HCT116 (cell line): Measurements from ENCODE around the gene TMPRSS7. TPM values are rescaled to one million over a fixed set of nuclear protein-coding genes. Genes with fewer than 3 reads are reported as not detected.

ENCODE experiments used
- ATAC-seq: fragments of 200-7000 bp; cut with Tn5 transposase; 2 replicates; pipeline ENCODE4 v1.9.1; 2020; ENCODE audit warnings: mild to moderate bottlenecking, moderate library complexity
- BruUV-seq: library from RNA; stranded (reverse); fragments of 400-500 nt; replicated peaks from 2 replicates; lab custom pipeline; 2021; lab: Mats Ljungman, UMichigan
- CTCF ChIA-PET: fragments of 300-600 bp; sonication (Branson Sonifier 250); formaldehyde crosslinking; loops from one replicate; lab custom pipeline; 2021; ENCODE audit warnings: antibody characterized with exemption; lab: Charles Lee
- POLR2A ChIA-PET: fragments of 300-600, 350-600 bp; sonication (Branson Sonifier 250); formaldehyde crosslinking; loops from one replicate; lab custom pipeline; 2021; ENCODE audit warnings: antibody characterized with exemption; lab: Charles Lee
- RAD21 ChIA-PET, 2 experiments: fragments of 300-600 bp; sonication (Branson Sonifier 250); formaldehyde crosslinking; loops; one replicate each; lab custom pipeline; 2023; ENCODE audit warnings: low total read pairs in 2 of 2; ENCODE audit not compliant: uncharacterized antibody in 2 of 2, unreplicated experiment in 2 of 2, low non-redundant PET in 1 of 2; lab: Charles Lee
- DNase-seq: peaks from one replicate; pipeline ENCODE4 v3.0.0-alpha.2; 2010; ENCODE audit warnings: low read depth, low spot score
- H2AFZ ChIP-seq: fragments of 200-600 bp; shearing (Covaris generic), sonication (generic); 2 replicates; pipeline ENCODE4 v1.6.1; 2017; ENCODE audit warnings: low read depth, mixed run types, mixed read lengths, antibody characterized with exemption, low read length; ENCODE audit not compliant: poor library complexity, severe bottlenecking
- H3K27ac ChIP-seq: 2 replicates; pipeline ENCODE4 v1.5.1; 2012; ENCODE audit warnings: low read depth, low read length
- H3K27me3 ChIP-seq: fragments of 200-600 bp; sonication (generic); 2 replicates; pipeline ENCODE4 v1.6.1; 2016; ENCODE audit warnings: mixed run types, low read length, mixed read lengths; ENCODE audit not compliant: insufficient read depth
- H3K36me3 ChIP-seq, 2 experiments: fragments of 200-500 bp in 1 of 2; fragments of 200-600 bp in 1 of 2; sonication (Bioruptor generic) in 1 of 2; sonication (generic) in 1 of 2; 2 replicates each; pipeline versions ENCODE4 v1.5.1 to v1.6.1; 2014 to 2016; ENCODE audit warnings: low read length in 2 of 2, inconsistent platforms in 1 of 2, mixed read lengths in 1 of 2, mixed run types in 1 of 2; ENCODE audit not compliant: insufficient read depth in 2 of 2, control insufficient read depth in 1 of 2
- H3K4me1 ChIP-seq, 2 experiments: fragments of 200-600 bp in 1 of 2; sonication (generic) in 1 of 2; 2 replicates each; pipeline versions ENCODE4 v1.5.1 to v1.6.1; 2012 to 2017; ENCODE audit warnings: low read length in 2 of 2, inconsistent platforms in 1 of 2, mild to moderate bottlenecking in 1 of 2, mixed read lengths in 1 of 2, mixed run types in 1 of 2, moderate library complexity in 1 of 2; ENCODE audit not compliant: insufficient read depth in 2 of 2, control insufficient read depth in 1 of 2
- H3K4me2 ChIP-seq: fragments of 200-600 bp; sonication (generic); 2 replicates; pipeline ENCODE4 v1.6.1; 2017; ENCODE audit warnings: mixed run types, low read length, mixed read lengths
- H3K4me3 ChIP-seq, 2 experiments: fragments of 200-600 bp in 1 of 2; sonication (generic) in 1 of 2; replicated peaks in 1 of 2; 2 replicates each; pipeline ENCODE4 v1.5.1; 2011 to 2016; ENCODE audit warnings: low read length in 2 of 2, control low read depth in 1 of 2, low read depth in 1 of 2, mild to moderate bottlenecking in 1 of 2, mixed read lengths in 1 of 2, mixed run types in 1 of 2
- H3K79me2 ChIP-seq: fragments of 200-600 bp; sonication (generic); 2 replicates; pipeline ENCODE4 v1.6.1; 2017; ENCODE audit warnings: mild to moderate bottlenecking, mixed run types, low read length, moderate library complexity, mixed read lengths; ENCODE audit not compliant: insufficient read depth
- H3K9ac ChIP-seq: fragments of 200-600 bp; sonication (generic); 2 replicates; pipeline ENCODE4 v1.6.1; 2016; ENCODE audit warnings: low read length, mixed read lengths
- H3K9me2 ChIP-seq: fragments of 200-600 bp; sonication (generic), shearing (Covaris generic); 2 replicates; pipeline ENCODE4 v1.6.1; 2017; ENCODE audit warnings: mixed run types, mild to moderate bottlenecking, moderate library complexity; ENCODE audit not compliant: insufficient read depth
- H3K9me3 ChIP-seq, 2 experiments: fragments of 200-500 bp in 1 of 2; fragments of 200-600 bp in 1 of 2; sonication (Bioruptor generic) in 1 of 2; sonication (generic) in 1 of 2; 2 replicates each; pipeline ENCODE4 v1.6.1; 2014 to 2017; ENCODE audit warnings: low read length in 2 of 2, mixed read lengths in 2 of 2, inconsistent platforms in 1 of 2, low read depth in 1 of 2, mild to moderate bottlenecking in 1 of 2, mixed run types in 1 of 2, moderate library complexity in 1 of 2; ENCODE audit not compliant: control insufficient read depth in 1 of 2, insufficient read depth in 1 of 2
- H4K20me1 ChIP-seq: fragments of 200-600 bp; sonication (generic), shearing (Covaris generic); 2 replicates; pipeline ENCODE4 v1.6.1; 2017; ENCODE audit warnings: mixed run types, mild to moderate bottlenecking, moderate library complexity; ENCODE audit not compliant: insufficient read depth
- ATF3 ChIP-seq: IDR thresholded peaks from 2 replicates; pipeline ENCODE4 v1.6.1; 2012
- CBX3 ChIP-seq: IDR thresholded peaks from 2 replicates; pipeline ENCODE4 v1.6.1; 2012; ENCODE audit warnings: low read depth
- CTCF ChIP-seq, 3 experiments: fragments of 200-600 bp in 1 of 3; sonication (generic) in 1 of 3; IDR thresholded peaks in 2 of 3; conservative IDR thresholded peaks in 1 of 3; 2 replicates each; pipeline ENCODE4 v1.5.1; 2012 to 2017; ENCODE audit warnings: low read depth in 2 of 3, low read length in 2 of 3, antibody characterized with exemption in 1 of 3, borderline replicate concordance in 1 of 3, control low read depth in 1 of 3, mild to moderate bottlenecking in 1 of 3, mixed read lengths in 1 of 3, mixed run types in 1 of 3, moderate library complexity in 1 of 3; ENCODE audit not compliant: insufficient read depth in 1 of 3
- ELF1 ChIP-seq: IDR thresholded peaks from 2 replicates; pipeline ENCODE4 v1.6.1; 2012; ENCODE audit warnings: low read depth, borderline replicate concordance
- EZH2 ChIP-seq: fragments of 200-600 bp; sonication (generic); IDR thresholded peaks from 2 replicates; pipeline ENCODE4 v1.6.1; 2017; ENCODE audit warnings: antibody characterized with exemption, mixed run types
- JUND ChIP-seq: IDR thresholded peaks from 2 replicates; pipeline ENCODE4 v1.6.1; 2012
- POLR2AphosphoS5 ChIP-seq: IDR thresholded peaks from 2 replicates; pipeline ENCODE4 v1.6.1; 2011; ENCODE audit warnings: mild to moderate bottlenecking, low read depth, low read length, moderate library complexity
- RAD21 ChIP-seq: IDR thresholded peaks from 2 replicates; pipeline ENCODE4 v1.6.1; 2012; ENCODE audit warnings: low read depth, mild to moderate bottlenecking
- SIN3A ChIP-seq: IDR thresholded peaks from 2 replicates; pipeline ENCODE4 v1.6.1; 2012; ENCODE audit warnings: low read depth
- SP1 ChIP-seq: IDR thresholded peaks from 2 replicates; pipeline ENCODE4 v1.6.1; 2012; ENCODE audit warnings: low read depth
- TCF7L2 ChIP-seq: IDR thresholded peaks from 2 replicates; pipeline ENCODE4 v1.7.0; 2011; ENCODE audit warnings: borderline replicate concordance, inconsistent platforms; ENCODE audit not compliant: insufficient read depth, insufficient read length; ENCODE audit errors: extremely low read depth
- YY1 ChIP-seq: IDR thresholded peaks from 2 replicates; pipeline ENCODE4 v1.6.1; 2011; ENCODE audit warnings: low read length, low read depth, moderate library complexity, mild to moderate bottlenecking; ENCODE audit not compliant: insufficient replicate concordance; ENCODE audit errors: extremely low read depth
- ZNF274 ChIP-seq: fragments of 200-500 bp; sonication (Bioruptor generic); IDR thresholded peaks from 2 replicates; pipeline ENCODE4 v1.6.1; 2014; ENCODE audit warnings: mild to moderate bottlenecking, low read depth, low read length, inconsistent platforms
- intact Hi-C: fragments of 100-400 bp; cut with micrococcal nuclease; formaldehyde crosslinking; loops from 2 replicates; pipeline ENCODE4 v1.10.0; 2022
- total RNA-seq: library from RNA; stranded (reverse); gene quantifications from one replicate; pipeline ENCODE4 v1.2.1, GENCODE V29; 2021; ENCODE audit not compliant: unreplicated experiment
- TF ChIP-seq, protein P1 (sequence below): IDR thresholded peaks from 2 replicates; pipeline ENCODE4 v1.6.1; 2012

Gene TMPRSS7
- total RNA-seq, 1 experiment from 2014 or later = not detected

- Histone ChIP-seq H3K4me2 (no peak overlapping the region), H3K4me3 (no peak overlapping the region)
- intact Hi-C loops = loop anchor here (2.0 to 5.0 kb wide), 2 partner anchors 54 to 326 kb away; no protein-coding TSS in a partner anchor
These were observed 8.3 kb downstream of the TMPRSS7 start for GRCh38 chr3:112042842-112043280.

GRCh38 chr3:112043621-112044201, 9.2 kb downstream of the TMPRSS7 start:
- H3K9ac ChIP-seq = peak overlapping the region; percentile 3; the same call in 1 of the 2 replicates
- DNase-seq = peak; percentile 75
- H3K4me1 ChIP-seq = peaks cover 0 to 26% of the 10 kb centered on the region in 2 experiments; a peak in 2 of 4 replicates
- H3K9me3 ChIP-seq = no peaks in the 10 kb centered on the region
- H3K4me3 ChIP-seq = peak overlapping the region; percentile 11 to 40; a peak in 3 of 4 replicates
- no peak overlapping the region; the same call in 1 of the 2 replicates for H3K27ac ChIP-seq
- no peaks in the 10 kb centered on the region for H3K9me2 ChIP-seq
- no peaks in the 10 kb centered on the region for H4K20me1 ChIP-seq
- H3K79me2 ChIP-seq = no peaks in the 10 kb centered on the region
- POLR2A ChIA-PET = interaction anchor here (0.9 kb wide), 1 partner anchor 30 kb away, joined by 4 read pairs; no protein-coding TSS in a partner anchor
- H3K27me3 ChIP-seq = no peaks in the 10 kb centered on the region
- intact Hi-C loops = loop anchor here (2.0 to 5.0 kb wide), 2 partner anchors 55 to 326 kb away; no protein-coding TSS in a partner anchor
- no TSS peak for BruUV-seq
- H3K4me2 ChIP-seq = peak overlapping the region; percentile 67
- peak overlapping the region; percentile 96 for H2AFZ ChIP-seq
- CTCF ChIA-PET = interaction anchor here (0.6 to 2.6 kb wide), 35 partner anchors 9 to 377 kb away, joined by 3 to 30 read pairs (median 4); partner anchors contain the start of genes ABHD10 and TMPRSS7
- RAD21 ChIA-PET = interaction anchor here (0.6 to 1.0 kb wide), 5 partner anchors 30 to 74 kb away, joined by 3 to 6 read pairs (median 3); no protein-coding TSS in a partner anchor
- ATAC-seq = peak; percentile 97
- H3K36me3 ChIP-seq = no peaks in the 10 kb centered on the region
- TF ChIP-seq TCF7L2 (no peak), CTCF (IDR thresholded peaks at IDR 0.05 in 2 of 3, conservative IDR thresholded peaks at IDR 0.05 in 1 of 3; ENCODE audit: borderline replicate concordance in 1 of 3, insufficient read depth in 1 of 3, low read depth in 2 of 3, low read length in 2 of 3) (peak; percentile 87 to 99 (median 96)), RAD21 (peak; percentile 91), POLR2AphosphoS5 (0 out of 2 replicates have a peak, but pooled peaks have one; percentile 29), SIN3A (0 out of 2 replicates have a peak, but pooled peaks have one; percentile 18), ATF3 (no peak), SP1 (0 out of 2 replicates have a peak, but pooled peaks have one; percentile 29), YY1 (peak; percentile 82), CBX3 (peak; percentile 82)

More at GRCh38 chr3:112042842-112043280, 8.3 kb downstream of the TMPRSS7 start:
- TF ChIP-seq, protein P1, sequence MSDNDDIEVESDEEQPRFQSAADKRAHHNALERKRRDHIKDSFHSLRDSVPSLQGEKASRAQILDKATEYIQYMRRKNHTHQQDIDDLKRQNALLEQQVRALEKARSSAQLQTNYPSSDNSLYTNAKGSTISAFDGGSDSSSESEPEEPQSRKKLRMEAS = no peak
- no peak for TF ChIP-seq SP1
- no peak for TF ChIP-seq JUND
- TF ChIP-seq EZH2 = no peak
- no peak for TF ChIP-seq POLR2AphosphoS5
- no peak for TF ChIP-seq ZNF274
- no peak for TF ChIP-seq ELF1
- no peak for TF ChIP-seq ATF3
- H3K27me3 ChIP-seq = no peaks in the 10 kb centered on the region
- H3K4me1 ChIP-seq = peaks cover 0 to 26% of the 10 kb centered on the region in 2 experiments; a peak in 2 of 4 replicates
- no peaks in the 10 kb centered on the region for H4K20me1 ChIP-seq
- no peaks in the 10 kb centered on the region for H3K79me2 ChIP-seq
- DNase-seq = no peak
- peak overlapping the region; percentile 91 for H2AFZ ChIP-seq
- ChIA-PET POLR2A (interaction anchor here (0.9 kb wide), 1 partner anchor 29 kb away, joined by 4 read pairs; no protein-coding TSS in a partner anchor), CTCF (interaction anchor here (0.6 to 2.6 kb wide), 34 partner anchors 8 to 376 kb away, joined by 3 to 30 read pairs (median 4); partner anchors contain the start of genes ABHD10 and TMPRSS7), RAD21 (interaction anchor here (0.6 to 1.0 kb wide), 5 partner anchors 29 to 74 kb away, joined by 3 to 6 read pairs (median 3); no protein-coding TSS in a partner anchor)
- no peaks in the 10 kb centered on the region for H3K9me3 ChIP-seq
- no peak overlapping the region for H3K27ac ChIP-seq
- no peak overlapping the region for H3K9ac ChIP-seq
- no TSS peak for BruUV-seq
- H3K36me3 ChIP-seq = no peaks in the 10 kb centered on the region
- ATAC-seq = peak; percentile 23; the same call in 1 of the 2 replicates
- no peaks in the 10 kb centered on the region for H3K9me2 ChIP-seq
